GM13976 (cell line): ENCODE data around the gene KCTD1.

Source experiments
- DNase-seq: peaks from one replicate; pipeline ENCODE4 v3.0.0; 2012; ENCODE audit warnings: low spot score
- in situ Hi-C: fragments of 300-500 bp; cut with MboI; formaldehyde crosslinking; loops from one replicate; pipeline ENCODE4 v1.12.0; 2022; ENCODE audit warnings: low sequenced_read_pairs, mixed read lengths, inconsistent platforms; ENCODE audit not compliant: unreplicated experiment
- TF ChIP-seq, protein P1 (sequence below): IDR thresholded peaks from 2 replicates; pipeline ENCODE4 v1.5.1; 2012; ENCODE audit warnings: borderline replicate concordance, mild to moderate bottlenecking; ENCODE audit not compliant: insufficient read depth; ENCODE audit errors: extremely low read depth, missing control alignments, control extremely low read depth

The KCTD1 gene

DNA sequence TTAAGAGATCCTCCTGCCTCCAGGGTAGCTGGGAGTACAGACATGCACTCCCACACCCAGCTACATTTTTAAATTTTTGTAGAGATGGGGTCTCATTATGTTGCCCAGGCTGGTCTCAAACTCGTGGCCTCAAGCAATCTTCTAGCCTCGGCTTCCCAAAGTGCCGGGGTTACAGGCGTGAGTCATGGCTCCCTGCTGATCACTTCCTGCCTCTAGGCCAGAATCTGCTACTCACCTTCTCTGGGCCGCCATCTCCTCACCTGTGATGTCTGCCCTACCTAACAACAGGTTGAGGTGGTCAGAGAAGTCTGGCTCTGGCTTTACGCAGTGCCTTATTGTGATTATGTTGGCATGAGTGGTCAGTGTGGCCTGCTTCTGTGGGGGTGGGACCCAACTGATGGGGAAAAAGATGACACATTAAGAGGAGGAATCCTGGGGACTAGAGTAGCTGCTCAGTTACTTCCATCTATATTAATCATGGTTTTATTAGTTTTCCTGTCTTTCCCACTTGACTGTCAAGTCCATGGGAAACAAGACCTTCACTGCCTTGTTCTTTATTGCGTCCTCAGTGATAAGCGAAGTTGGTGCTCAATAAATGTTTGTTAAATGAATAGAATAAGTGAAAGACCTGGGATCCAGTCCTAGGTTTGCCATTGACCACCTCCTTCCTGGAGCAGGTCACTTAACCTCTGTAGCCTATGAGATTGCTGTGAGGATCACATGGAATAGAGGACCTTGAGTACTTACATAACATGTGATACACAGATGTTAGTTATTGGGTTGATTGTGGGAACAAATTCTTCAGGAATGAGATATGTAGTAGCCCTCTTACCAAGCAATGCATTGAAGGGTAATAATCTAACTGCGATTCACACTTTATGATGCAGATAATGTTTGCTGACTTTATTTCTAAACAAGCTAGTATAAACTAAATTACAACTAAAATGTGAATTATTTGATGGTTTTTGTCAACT is 15.7 kb downstream of the KCTD1 start:
- in situ Hi-C loops: no loop called here
- no peak for DNase-seq

DNA sequence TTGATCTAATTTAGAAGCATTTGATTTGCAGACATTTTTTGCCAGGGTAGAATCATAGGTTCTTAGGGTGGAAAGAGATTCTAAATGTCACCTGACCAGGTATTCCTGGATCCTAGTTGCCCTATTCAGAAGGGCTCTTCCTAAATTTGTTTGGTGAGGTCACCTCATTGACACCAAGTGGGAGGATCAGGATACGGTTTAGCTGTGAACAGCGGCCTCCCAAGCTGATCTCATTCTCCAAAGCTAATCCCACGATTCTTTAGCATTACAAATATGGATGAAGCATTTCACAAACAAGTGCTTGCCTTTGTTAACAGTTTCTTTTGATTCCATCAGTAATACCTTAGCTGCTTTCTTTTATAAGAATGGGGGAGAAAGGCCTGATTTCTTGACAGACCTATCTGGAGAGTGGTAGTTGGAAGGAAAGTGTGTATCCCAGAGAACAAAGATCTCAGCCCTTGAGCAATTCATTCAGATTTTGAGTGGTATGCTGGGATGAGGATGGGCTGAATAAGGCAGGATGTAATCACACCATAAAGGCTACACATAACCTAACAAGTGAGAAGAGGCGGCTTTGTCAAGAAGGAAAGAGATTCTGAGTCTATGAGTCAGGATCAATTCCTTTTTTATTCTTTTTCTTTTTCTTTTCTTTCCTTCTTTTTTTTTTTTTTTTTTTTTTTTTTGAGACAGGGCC is 16.6 kb downstream of the KCTD1 start:
- in situ Hi-C loops: no loop called here
- no peak for DNase-seq

More for the DNA sequence above, 15.7 kb downstream of the KCTD1 start:
- TF ChIP-seq, protein P1, sequence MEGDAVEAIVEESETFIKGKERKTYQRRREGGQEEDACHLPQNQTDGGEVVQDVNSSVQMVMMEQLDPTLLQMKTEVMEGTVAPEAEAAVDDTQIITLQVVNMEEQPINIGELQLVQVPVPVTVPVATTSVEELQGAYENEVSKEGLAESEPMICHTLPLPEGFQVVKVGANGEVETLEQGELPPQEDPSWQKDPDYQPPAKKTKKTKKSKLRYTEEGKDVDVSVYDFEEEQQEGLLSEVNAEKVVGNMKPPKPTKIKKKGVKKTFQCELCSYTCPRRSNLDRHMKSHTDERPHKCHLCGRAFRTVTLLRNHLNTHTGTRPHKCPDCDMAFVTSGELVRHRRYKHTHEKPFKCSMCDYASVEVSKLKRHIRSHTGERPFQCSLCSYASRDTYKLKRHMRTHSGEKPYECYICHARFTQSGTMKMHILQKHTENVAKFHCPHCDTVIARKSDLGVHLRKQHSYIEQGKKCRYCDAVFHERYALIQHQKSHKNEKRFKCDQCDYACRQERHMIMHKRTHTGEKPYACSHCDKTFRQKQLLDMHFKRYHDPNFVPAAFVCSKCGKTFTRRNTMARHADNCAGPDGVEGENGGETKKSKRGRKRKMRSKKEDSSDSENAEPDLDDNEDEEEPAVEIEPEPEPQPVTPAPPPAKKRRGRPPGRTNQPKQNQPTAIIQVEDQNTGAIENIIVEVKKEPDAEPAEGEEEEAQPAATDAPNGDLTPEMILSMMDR: no peak

DNA sequence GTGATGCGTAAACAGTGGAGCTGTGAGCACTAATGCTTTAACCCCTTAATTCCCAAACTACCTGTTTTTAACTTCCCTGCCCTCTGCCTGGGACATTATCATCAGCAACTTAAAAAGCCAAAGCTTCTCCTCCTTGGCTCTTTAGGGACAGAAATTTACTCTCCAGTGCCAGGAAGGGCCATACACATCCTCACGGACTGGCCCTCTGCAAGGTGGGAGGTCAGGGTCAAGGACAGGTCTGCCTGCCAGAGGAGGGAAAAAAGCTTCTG is 21.5 kb downstream of the KCTD1 start:
- in situ Hi-C loops: no loop called here
- DNase-seq: no peak
- TF ChIP-seq, protein P1: no peak

More for the DNA sequence above, 16.6 kb downstream of the KCTD1 start:
- TF ChIP-seq, protein P1: no peak

DNA sequence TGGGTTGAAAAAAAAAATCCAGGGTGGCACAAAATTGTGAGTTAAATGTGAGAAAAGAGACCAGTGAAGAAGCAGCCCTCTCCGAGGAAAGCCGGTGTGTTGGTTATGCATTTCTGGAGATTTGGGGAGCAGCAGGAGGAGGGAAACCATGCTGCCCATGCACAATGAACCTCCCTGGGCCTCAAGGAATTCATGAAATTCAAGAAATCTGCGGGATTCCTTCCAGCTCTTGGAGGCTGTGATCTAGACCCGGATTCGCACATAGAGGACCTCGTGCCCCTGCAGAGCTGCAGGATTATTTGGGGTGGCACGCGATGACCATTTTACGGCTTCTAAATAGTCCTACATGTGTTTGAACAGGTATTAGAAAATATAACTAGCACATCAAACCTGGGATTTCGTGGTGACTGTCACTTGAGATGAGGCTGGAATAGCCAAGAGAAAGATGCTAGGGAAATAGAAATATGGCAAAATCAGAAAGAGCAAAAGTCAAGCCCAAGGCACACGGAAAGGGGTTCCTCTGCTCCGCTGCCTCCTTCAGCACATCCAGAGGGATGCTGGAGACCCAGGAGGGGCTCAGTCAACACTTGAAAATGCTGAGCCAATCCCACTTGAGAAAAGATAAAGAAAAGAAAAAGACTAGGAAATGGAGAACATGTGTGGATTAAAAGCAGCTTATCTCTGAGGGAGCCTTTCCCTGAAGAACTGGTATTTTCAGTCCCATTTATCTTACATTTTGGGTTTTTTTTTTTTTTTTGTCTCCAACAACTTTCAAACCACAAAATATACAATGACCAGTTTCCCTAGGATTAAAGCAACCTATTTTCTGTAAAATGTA is 22.0 kb downstream of the KCTD1 start:
- DNase-seq: no peak
- TF ChIP-seq, protein P1: no peak

DNA sequence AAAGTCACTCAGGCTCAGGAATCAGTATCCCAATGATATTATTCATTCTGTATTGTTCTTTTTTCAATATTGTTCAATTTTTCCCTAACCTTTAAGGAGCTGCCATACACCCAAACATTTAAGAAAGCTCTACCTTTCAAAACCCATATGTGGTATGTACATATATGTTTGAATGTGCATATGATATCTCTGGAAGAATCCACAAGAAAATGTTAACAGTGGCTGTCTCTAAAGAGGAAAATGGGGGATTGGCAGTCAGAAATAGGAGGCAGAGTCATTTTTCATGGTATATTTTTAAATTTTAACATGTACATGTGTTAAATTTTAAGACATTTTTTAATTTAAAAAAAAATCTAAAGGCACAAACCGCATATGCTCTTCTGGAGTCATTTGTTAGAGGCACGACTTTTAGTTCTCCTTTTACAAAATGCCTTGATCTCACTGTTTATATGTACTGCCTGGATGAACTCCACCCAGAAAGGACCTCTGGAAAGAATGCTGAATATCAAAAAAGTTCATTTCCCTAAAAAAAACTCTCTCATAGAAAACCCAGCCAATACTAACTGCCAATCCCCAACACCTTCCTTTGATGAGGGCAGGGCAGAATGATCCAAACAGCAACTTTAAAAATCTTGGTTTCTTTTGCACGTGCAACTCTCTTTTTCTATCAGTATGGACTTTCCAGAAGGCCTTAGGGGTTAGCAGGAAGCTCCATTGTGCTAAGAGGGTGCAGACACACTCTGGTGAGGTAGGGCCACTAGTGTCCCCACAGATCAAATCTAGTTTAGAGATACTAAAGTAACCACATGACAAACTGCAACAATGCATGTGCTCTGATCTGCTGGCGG is 23.6 kb downstream of the KCTD1 start:
- TF ChIP-seq, protein P1: no peak

More for the DNA sequence above, 22.0 kb downstream of the KCTD1 start:
- in situ Hi-C loops: no loop called here

DNA sequence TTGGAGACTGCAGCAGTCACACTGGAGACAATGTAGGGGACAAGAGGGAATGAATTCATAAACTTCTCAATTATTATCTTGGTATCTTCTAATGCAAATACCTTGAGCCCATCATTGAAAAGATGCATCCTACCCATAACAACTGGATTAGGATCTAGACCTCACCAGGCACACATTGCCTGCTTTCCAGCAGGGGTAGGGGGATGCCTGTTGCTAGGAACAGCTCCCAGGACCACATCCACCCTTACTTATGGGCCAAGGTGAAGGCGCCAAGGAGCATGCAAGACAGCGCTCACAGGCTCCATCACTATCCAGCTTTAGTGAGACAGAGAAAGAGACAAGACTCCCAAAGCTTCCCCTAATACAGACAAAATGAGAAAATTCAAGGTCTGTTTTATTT is 24.4 kb downstream of the KCTD1 start:
- TF ChIP-seq, protein P1: no peak
- in situ Hi-C loops: no loop called here
- no peak for DNase-seq

More for the DNA sequence above, 23.6 kb downstream of the KCTD1 start:
- DNase-seq: no peak
- in situ Hi-C loops: no loop called here
